Sigmoid colon (tissue), 4 donors: ENCODE results near the gene LPP.

ENCODE experiments used
- CTCF ChIP-seq, 4 experiments: fragments of 450-650 bp in 3 of 4; fragments of 200-600 bp in 1 of 4; IDR thresholded peaks; one replicate each; pipeline ENCODE4 v1.5.1; 2016 to 2019; ENCODE audit warnings: antibody characterized with exemption in 4 of 4, mild to moderate bottlenecking in 3 of 4, moderate library complexity in 2 of 4
- EP300 ChIP-seq, 4 donors: sonication (generic); formaldehyde crosslinking; IDR thresholded peaks; one replicate each; pipeline ENCODE4 v1.6.1; 2017; ENCODE audit warnings: antibody characterized with exemption in 4 of 4
- POLR2A ChIP-seq, 2 donors: fragments of 450-650 bp; IDR thresholded peaks; one replicate each; pipeline ENCODE4 v1.6.1; 2016; ENCODE audit warnings: antibody characterized with exemption in 2 of 2, mild to moderate bottlenecking in 2 of 2, moderate library complexity in 2 of 2
- POLR2AphosphoS5 ChIP-seq, 4 donors: sonication (generic); formaldehyde crosslinking; IDR thresholded peaks; one replicate each; pipeline ENCODE4 v1.6.1; 2017; ENCODE audit warnings: antibody characterized with exemption in 4 of 4

DNA sequence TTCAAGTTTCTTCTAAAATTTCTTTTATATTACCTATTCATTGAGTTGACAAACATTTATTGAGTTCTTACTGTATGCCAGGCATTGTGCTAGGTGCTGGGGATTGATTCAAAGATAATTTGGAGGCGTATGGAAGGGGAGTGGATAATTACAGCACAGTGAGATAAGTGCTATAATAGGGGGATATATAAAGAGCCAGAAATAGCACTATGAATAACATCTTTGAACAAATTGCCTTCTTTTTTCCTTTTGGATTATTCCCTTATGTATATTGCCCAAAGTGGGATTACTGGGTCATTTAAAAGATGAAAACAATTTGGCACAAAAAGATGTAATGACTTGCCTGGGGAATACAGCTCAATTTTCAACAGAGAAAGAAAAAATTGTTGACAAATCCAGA, 64.6 kb downstream of the LPP start:
- TF ChIP-seq CTCF (IDR thresholded peaks at IDR 0.05) (no peak), POLR2AphosphoS5 (IDR thresholded peaks at IDR 0.05) (no peak), POLR2A (IDR thresholded peaks at IDR 0.05) (no peak), EP300 (IDR thresholded peaks at IDR 0.05) (no peak)
